Osteoblast (primary cell): ENCODE results near the gene CD68. TPM values are rescaled to one million over a fixed set of nuclear protein-coding genes. Genes with fewer than 3 reads are reported as not detected.

Experiments used
- DNase-seq: peaks from one replicate; pipeline ENCODE4 v3.0.0; 2011; ENCODE audit warnings: low spot score, mixed read lengths; ENCODE audit not compliant: insufficient read length; ENCODE audit errors: missing footprints
- H2AFZ ChIP-seq: 2 replicates; pipeline ENCODE4 v1.6.0; 2011; ENCODE audit warnings: mild to moderate bottlenecking, low read length
- H3K27ac ChIP-seq: 2 replicates; pipeline ENCODE4 v1.5.1; 2011; ENCODE audit warnings: mild to moderate bottlenecking, low read depth, low read length, moderate library complexity
- H3K27me3 ChIP-seq: 2 replicates; pipeline ENCODE4 v1.6.0; 2012; ENCODE audit warnings: mild to moderate bottlenecking, control low read depth, inconsistent platforms, low read length, moderate library complexity; ENCODE audit not compliant: insufficient read depth
- H3K36me3 ChIP-seq: 2 replicates; pipeline ENCODE4 v1.5.1; 2011; ENCODE audit warnings: mild to moderate bottlenecking, low read length, control low read depth, moderate library complexity; ENCODE audit not compliant: insufficient read depth
- H3K4me1 ChIP-seq: 2 replicates; pipeline ENCODE4 v1.5.1; 2011; ENCODE audit warnings: mild to moderate bottlenecking, low read length, control low read depth, moderate library complexity; ENCODE audit not compliant: insufficient read depth
- H3K4me2 ChIP-seq: 2 replicates; pipeline ENCODE4 v1.6.0; 2011; ENCODE audit warnings: mild to moderate bottlenecking, low read length; ENCODE audit not compliant: insufficient read depth
- H3K4me3 ChIP-seq: fragments of 200-600 bp; sonication (generic); 3 replicates; pipeline ENCODE4 v1.5.1; 2012; ENCODE audit warnings: mild to moderate bottlenecking, low read length, inconsistent platforms; ENCODE audit not compliant: insufficient read depth
- H3K79me2 ChIP-seq: 2 replicates; pipeline ENCODE4 v1.6.0; 2012; ENCODE audit warnings: mild to moderate bottlenecking, low read length, control low read depth, inconsistent platforms; ENCODE audit not compliant: insufficient read depth
- H3K9me3 ChIP-seq: 2 replicates; pipeline ENCODE4 v1.5.1; 2011; ENCODE audit warnings: low read depth, low read length, control low read depth
- H4K20me1 ChIP-seq: 2 replicates; pipeline ENCODE4 v1.6.0; 2012; ENCODE audit warnings: mild to moderate bottlenecking, low read length, control low read depth; ENCODE audit not compliant: insufficient read depth
- total RNA-seq: library from RNA; depleted of rRNA; stranded (reverse); fragments of >200 nt; gene quantifications from 2 replicates; pipeline ENCODE4 v1.2.3, GENCODE V29; 2012
- TF ChIP-seq, protein P1 (sequence below): IDR thresholded peaks from 2 replicates; pipeline ENCODE4 v1.5.1; 2011; ENCODE audit warnings: mild to moderate bottlenecking, low read depth, low read length, moderate library complexity; ENCODE audit errors: extremely low read depth

The CD68 gene
- total RNA-seq, 1 donor: 31.8 TPM

DNA sequence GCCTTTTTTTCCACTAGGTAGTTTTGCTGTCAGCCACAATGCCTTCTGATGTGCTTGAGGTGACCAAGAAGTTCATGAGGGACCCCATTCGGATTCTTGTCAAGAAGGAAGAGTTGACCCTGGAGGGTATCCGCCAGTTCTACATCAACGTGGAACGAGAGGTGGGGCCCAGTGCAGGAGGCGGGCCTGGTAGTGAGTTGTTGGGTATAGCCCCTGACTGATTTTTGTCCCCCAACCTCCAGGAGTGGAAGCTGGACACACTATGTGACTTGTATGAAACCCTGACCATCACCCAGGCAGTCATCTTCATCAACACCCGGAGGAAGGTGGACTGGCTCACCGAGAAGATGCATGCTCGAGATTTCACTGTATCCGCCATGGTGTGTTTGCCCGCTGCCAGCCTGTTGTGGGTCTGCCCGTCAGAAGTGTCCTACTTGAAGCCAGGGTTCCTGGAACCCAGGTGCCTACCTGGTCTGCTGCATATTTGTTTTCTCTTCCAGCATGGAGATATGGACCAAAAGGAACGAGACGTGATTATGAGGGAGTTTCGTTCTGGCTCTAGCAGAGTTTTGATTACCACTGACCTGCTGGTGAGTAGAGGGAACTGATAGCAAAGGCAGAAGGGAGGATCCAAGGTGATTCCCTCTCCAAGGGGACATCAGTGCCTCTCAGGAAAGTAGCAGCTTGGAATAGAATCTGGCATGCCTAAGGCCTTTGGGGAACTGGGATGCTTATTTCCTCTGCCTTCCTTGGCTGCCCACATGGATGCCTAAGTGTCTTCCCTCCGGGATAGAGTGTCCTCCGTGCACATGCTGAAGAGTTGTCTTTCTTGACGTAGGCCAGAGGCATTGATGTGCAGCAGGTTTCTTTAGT is 1.9 kb upstream of the CD68 start:
- peaks cover 52% of the 10 kb centered on the region for H3K36me3 ChIP-seq
- peak overlapping the region; percentile 31 for H3K27ac ChIP-seq
- peaks cover 57% of the 10 kb centered on the region for H4K20me1 ChIP-seq
- DNase-seq: peak; percentile 50
- peaks cover 56% of the 10 kb centered on the region for H3K4me1 ChIP-seq
- H3K27me3 ChIP-seq: no peaks in the 10 kb centered on the region
- peaks cover 84% of the 10 kb centered on the region for H3K79me2 ChIP-seq
- H3K4me3 ChIP-seq: no peak overlapping the region
- TF ChIP-seq, protein P1, sequence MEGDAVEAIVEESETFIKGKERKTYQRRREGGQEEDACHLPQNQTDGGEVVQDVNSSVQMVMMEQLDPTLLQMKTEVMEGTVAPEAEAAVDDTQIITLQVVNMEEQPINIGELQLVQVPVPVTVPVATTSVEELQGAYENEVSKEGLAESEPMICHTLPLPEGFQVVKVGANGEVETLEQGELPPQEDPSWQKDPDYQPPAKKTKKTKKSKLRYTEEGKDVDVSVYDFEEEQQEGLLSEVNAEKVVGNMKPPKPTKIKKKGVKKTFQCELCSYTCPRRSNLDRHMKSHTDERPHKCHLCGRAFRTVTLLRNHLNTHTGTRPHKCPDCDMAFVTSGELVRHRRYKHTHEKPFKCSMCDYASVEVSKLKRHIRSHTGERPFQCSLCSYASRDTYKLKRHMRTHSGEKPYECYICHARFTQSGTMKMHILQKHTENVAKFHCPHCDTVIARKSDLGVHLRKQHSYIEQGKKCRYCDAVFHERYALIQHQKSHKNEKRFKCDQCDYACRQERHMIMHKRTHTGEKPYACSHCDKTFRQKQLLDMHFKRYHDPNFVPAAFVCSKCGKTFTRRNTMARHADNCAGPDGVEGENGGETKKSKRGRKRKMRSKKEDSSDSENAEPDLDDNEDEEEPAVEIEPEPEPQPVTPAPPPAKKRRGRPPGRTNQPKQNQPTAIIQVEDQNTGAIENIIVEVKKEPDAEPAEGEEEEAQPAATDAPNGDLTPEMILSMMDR: no peak
- no peak overlapping the region for H3K4me2 ChIP-seq
- H3K9me3 ChIP-seq: no peaks in the 10 kb centered on the region
- H2AFZ ChIP-seq: no peak overlapping the region

DNA sequence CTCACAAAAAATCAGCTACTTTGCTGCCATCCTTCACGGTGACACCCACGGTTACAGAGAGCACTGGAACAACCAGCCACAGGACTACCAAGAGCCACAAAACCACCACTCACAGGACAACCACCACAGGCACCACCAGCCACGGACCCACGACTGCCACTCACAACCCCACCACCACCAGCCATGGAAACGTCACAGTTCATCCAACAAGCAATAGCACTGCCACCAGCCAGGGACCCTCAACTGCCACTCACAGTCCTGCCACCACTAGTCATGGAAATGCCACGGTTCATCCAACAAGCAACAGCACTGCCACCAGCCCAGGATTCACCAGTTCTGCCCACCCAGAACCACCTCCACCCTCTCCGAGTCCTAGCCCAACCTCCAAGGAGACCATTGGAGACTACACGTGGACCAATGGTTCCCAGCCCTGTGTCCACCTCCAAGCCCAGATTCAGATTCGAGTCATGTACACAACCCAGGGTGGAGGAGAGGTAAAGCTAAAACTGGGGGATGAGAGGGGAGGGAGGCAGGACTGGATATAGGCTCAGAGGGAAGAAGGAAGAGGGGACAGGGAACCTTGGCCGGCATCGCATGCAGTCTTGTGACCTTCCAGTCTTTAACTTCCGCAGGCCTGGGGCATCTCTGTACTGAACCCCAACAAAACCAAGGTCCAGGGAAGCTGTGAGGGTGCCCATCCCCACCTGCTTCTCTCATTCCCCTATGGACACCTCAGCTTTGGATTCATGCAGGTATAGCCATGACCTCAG is 581 bp downstream of the CD68 start:
- Histone ChIP-seq H4K20me1 (peaks cover 38% of the 10 kb centered on the region), H3K4me3 (peak overlapping the region; percentile 61), H3K79me2 (peaks cover 77% of the 10 kb centered on the region), H3K36me3 (peaks cover 39% of the 10 kb centered on the region), H3K9me3 (no peaks in the 10 kb centered on the region), H2AFZ (no peak overlapping the region), H3K4me2 (peak overlapping the region; percentile 74), H3K27ac (peak overlapping the region; percentile 71), H3K4me1 (peaks cover 59% of the 10 kb centered on the region), H3K27me3 (no peaks in the 10 kb centered on the region)
- no peak for DNase-seq
- TF ChIP-seq, protein P1: no peak

- Histone ChIP-seq H3K4me3 (peak overlapping the region; percentile 0), H3K4me2 (peak overlapping the region; percentile 74), H3K79me2 (peaks cover 77% of the 10 kb centered on the region), H3K27me3 (no peaks in the 10 kb centered on the region), H3K9me3 (no peaks in the 10 kb centered on the region), H4K20me1 (peaks cover 29% of the 10 kb centered on the region), H3K36me3 (peaks cover 35% of the 10 kb centered on the region), H2AFZ (no peak overlapping the region), H3K4me1 (peaks cover 52% of the 10 kb centered on the region), H3K27ac (peak overlapping the region; percentile 71)
- TF ChIP-seq, protein P1: no peak
- DNase-seq: peak; percentile 67
Observed at GRCh38 chr17:7580604-7581575, 1.5 kb downstream of the CD68 start.
